ENCODE measurements around the gene OBSL1. TPM values are rescaled to one million over a fixed set of nuclear protein-coding genes. Genes with fewer than 3 reads are reported as not detected.

OBSL1 gene
- total RNA-seq, 2 donors from 2014 or later = 150 to 157 TPM

GRCh38 chr2:219573166-219573565 lies 1.8 kb upstream of the OBSL1 start:
- peak overlapping the region in 1 of 2 donors; percentile 25 for H3K27ac ChIP-seq
- no peak for DNase-seq (ENCODE audit: low spot score)

DNA sequence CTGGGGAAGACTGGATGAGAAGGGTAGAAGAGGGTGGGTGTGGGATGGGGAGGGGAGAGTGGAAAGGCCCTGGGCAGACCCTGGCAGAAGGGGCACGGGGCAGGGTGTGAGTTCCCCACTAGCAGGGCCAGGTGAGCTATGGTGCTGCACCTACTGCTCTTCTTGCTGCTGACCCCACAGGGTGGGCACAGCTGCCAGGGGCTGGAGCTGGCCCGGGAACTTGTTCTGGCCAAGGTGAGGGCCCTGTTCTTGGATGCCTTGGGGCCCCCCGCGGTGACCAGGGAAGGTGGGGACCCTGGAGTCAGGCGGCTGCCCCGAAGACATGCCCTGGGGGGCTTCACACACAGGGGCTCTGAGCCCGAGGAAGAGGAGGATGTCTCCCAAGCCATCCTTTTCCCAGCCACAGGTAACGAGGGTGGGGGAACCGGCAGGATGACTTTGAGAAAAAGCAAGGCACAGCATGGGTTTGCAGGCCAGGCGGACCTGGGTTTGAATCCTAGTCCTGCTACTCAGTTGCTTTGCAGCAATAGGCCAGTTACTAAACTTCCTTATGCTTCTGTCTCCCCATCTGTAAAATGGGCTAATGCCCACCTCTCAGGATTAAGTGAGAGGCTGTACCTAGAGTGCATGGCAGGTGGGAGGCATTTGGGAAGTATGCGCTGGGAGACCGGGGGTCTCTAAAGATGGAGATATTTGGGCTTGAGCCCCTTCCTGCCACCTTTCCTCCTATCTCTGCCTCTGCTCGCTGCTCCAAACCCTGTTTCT lies 1.1 kb upstream of the OBSL1 start, which contains the start of gene INHA:
TSS of gene INHA (plus strand) at position 74 of the 765 bp plus-strand sequence. CDS start at position 139, 65 bp downstream.
- H3K27me3 ChIP-seq = no peaks in the 10 kb centered on the region
- no peaks in the 10 kb centered on the region for H3K36me3 ChIP-seq
- no peak for DNase-seq (ENCODE audit: low spot score)
- H3K27ac ChIP-seq = peak within 1 kb of the TSS; percentile 89 to 93
- peaks cover 0 to 21% of the 10 kb centered on the region in 2 donors for H3K4me1 ChIP-seq
- TF ChIP-seq, protein P1, sequence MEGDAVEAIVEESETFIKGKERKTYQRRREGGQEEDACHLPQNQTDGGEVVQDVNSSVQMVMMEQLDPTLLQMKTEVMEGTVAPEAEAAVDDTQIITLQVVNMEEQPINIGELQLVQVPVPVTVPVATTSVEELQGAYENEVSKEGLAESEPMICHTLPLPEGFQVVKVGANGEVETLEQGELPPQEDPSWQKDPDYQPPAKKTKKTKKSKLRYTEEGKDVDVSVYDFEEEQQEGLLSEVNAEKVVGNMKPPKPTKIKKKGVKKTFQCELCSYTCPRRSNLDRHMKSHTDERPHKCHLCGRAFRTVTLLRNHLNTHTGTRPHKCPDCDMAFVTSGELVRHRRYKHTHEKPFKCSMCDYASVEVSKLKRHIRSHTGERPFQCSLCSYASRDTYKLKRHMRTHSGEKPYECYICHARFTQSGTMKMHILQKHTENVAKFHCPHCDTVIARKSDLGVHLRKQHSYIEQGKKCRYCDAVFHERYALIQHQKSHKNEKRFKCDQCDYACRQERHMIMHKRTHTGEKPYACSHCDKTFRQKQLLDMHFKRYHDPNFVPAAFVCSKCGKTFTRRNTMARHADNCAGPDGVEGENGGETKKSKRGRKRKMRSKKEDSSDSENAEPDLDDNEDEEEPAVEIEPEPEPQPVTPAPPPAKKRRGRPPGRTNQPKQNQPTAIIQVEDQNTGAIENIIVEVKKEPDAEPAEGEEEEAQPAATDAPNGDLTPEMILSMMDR (IDR thresholded peaks at IDR 0.05) = no peak
- no peaks in the 10 kb centered on the region for H3K9me3 ChIP-seq
- H3K4me3 ChIP-seq = peak within 1 kb of the TSS; percentile 73 to 80

More at GRCh38 chr2:219573166-219573565, 1.8 kb upstream of the OBSL1 start:
- Histone ChIP-seq H3K9me3 (no peaks in the 10 kb centered on the region), H3K4me3 (no peak overlapping the region), H3K27me3 (no peaks in the 10 kb centered on the region), H3K4me1 (peaks cover 0 to 21% of the 10 kb centered on the region in 2 donors), H3K36me3 (no peaks in the 10 kb centered on the region)
- TF ChIP-seq, protein P1 (IDR thresholded peaks at IDR 0.05) = no peak

DNA sequence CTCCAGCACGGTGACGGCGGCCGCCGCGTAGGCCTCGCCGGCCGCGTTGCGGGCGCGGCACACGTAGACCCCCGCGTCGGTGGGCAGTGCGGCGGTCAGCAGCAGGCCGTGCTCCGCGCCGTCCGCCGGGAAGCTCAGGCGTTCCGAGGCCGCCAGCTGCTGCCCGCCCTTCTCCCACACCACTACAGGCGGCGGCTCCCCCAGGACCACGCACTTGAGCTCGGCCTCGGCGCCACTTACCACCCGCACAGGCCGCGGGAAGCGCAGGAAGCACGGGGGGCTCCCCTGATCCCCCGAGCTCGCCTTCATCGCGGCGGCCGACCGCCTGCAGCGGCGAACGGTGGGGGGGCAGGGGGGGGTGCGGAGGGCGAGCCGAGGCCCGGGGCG lies 422 bp downstream of the OBSL1 start:
- DNase-seq (ENCODE audit: low spot score) = no peak
- H3K27me3 ChIP-seq = no peaks in the 10 kb centered on the region
- H3K9me3 ChIP-seq = no peaks in the 10 kb centered on the region
- H3K4me3 ChIP-seq = peak overlapping the region; percentile 73 to 80
- TF ChIP-seq, protein P1 (IDR thresholded peaks at IDR 0.05) = no peak
- peak overlapping the region; percentile 89 to 93 for H3K27ac ChIP-seq
- H3K36me3 ChIP-seq = no peaks in the 10 kb centered on the region
- peaks cover 0 to 21% of the 10 kb centered on the region in 2 donors for H3K4me1 ChIP-seq

DNA sequence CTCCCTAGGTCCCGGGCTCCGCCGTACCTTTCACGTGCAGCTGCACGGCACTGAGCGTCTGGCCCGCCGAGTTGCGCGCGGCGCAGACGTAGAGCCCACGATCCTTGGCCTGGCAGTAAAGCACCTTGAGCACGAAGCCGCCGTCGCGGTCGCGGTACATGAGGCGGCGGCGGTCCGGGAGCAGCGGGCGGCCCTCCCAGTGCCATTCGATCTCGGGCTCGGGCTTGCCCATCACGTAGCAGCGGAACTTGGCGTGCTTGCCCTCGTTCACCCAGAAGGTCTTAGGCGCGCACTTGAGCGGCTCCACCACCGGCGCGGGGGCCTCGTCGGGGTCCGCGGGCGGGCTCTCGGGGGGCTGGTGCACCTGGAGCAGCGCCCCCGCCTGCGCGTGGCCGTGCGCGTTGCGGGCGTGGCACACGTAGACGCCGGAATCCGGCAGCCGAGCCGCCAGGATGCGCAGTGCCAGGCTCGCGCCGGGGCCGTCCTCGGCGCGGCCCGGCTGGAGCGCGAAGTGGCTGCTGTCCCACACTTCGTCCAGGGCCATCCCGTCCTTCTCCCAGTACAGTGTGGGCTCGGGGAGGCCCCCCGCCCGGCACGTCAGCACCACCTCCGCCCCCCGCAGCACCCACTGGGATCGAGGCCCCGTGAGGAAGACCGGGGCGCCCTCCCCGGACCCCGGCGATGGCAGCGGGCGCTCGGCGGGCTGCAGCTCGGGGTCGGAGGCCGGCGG lies 980 bp downstream of the OBSL1 start:
- H3K4me3 ChIP-seq = peak overlapping the region; percentile 73 to 80
- no peaks in the 10 kb centered on the region for H3K36me3 ChIP-seq
- peaks cover 0 to 21% of the 10 kb centered on the region in 2 donors for H3K4me1 ChIP-seq
- H3K27ac ChIP-seq = peak overlapping the region; percentile 89 to 93
- TF ChIP-seq, protein P1 (IDR thresholded peaks at IDR 0.05) = peak in 1 of 2 donors; percentile 26
- DNase-seq (ENCODE audit: low spot score) = no peak
- H3K9me3 ChIP-seq = no peaks in the 10 kb centered on the region
- no peaks in the 10 kb centered on the region for H3K27me3 ChIP-seq

- Histone ChIP-seq H3K9me3 (no peaks in the 10 kb centered on the region), H3K36me3 (peaks cover 2% of the 10 kb centered on the region), H3K4me1 (peaks cover 0 to 21% of the 10 kb centered on the region in 2 donors), H3K4me3 (peak overlapping the region in 1 of 2 donors; percentile 80), H3K27ac (peak overlapping the region; percentile 89 to 93), H3K27me3 (no peaks in the 10 kb centered on the region)
- TF ChIP-seq, protein P1 (IDR thresholded peaks at IDR 0.05) = no peak
- no peak for DNase-seq (ENCODE audit: low spot score)
Observed at GRCh38 chr2:219569635-219570034, 1.7 kb downstream of the OBSL1 start.
